GM15510 (cell line): Measurements from ENCODE around the gene PPP6R3.

Experiments used
- POLR2A ChIP-seq: IDR thresholded peaks from 3 replicates; pipeline ENCODE4 v1.6.1; 2011; ENCODE audit warnings: borderline replicate concordance; ENCODE audit not compliant: insufficient read length; ENCODE audit errors: extremely low read depth

Gene PPP6R3

DNA sequence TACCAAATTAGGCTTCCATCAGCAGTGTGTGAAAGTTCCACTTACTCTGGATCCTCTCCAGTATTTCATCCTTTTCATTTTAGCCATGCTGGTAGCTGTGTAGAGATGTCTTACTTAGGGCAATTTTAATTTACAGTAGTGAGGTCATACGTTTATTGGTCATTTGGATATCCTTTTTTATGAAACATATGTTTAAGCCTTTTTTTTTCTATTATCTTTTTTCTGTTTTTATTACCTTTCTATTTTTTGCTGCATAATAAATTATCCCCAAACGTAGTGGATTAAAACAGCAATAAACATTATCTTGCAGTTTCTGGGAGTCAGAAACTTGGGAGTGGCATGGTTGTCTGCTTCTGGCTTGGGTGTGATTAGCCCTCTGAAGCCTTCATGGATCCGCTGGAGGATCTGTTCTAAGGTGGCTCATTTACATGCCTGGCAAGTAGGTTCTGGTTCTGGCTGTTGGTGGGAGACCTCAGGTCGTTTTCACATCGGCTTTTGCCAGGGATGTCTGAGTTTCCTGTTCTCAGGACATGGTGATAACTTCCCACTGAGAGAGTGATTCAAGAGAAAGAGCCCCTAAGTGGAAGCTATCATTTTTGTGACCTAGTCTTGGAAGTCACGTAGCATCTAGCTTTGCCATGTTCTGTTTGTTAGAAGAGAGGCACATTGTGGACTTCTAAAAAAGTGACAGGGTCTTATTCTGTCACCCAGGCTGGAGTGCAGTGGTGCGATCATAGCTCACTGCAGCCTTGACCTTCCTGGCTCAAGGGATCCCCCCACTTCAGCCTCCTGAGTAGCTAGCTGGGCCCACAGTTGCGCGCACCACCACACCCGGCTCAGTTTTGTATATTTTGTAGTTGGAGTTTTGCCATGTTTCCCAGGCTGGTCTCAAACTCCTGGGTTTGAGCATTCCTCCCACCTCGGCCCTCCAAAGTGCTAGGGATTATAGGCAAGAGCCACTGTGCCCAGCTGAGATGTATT lies 38.6 kb downstream of the PPP6R3 start:
- TF ChIP-seq POLR2A = no peak

DNA sequence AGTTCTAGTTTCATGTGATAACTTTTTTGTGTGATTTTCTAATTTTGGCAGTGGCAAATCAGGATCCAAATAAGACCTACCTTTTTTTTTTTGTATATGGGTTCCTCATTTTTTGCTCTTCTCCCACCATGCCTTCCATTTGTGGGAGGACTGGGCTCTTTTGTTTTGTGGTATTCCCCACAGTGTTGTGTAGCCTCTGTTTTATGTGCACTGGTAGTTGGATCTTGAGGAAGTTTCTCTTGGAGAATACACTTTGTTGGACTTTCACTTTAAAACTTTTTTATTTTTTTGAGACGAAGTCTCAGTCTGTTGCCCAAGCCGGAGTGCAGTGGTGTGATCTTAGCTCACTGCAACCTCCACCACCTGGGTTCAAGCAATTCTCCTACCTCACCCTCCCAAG lies 39.7 kb downstream of the PPP6R3 start:
- no peak for TF ChIP-seq POLR2A

DNA sequence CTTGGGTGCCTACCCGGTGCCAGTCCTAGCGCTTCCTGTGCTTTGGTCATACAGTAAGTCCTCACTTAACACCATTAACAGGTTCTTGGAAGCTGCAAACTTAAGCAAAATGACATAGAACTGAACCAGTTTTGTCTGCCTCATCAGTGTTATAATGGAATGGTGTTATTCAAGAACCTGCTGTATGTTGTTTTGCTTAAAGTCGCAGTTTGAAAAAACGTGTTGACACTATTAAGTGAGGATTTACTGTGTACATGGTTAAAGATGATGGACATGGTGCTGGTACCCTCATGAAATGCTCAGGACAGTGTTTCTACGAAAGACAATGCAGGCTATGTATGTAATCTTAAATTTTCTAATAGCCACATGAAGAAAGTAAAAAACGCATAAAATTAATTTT lies 41.3 kb downstream of the PPP6R3 start:
- TF ChIP-seq POLR2A = no peak

DNA sequence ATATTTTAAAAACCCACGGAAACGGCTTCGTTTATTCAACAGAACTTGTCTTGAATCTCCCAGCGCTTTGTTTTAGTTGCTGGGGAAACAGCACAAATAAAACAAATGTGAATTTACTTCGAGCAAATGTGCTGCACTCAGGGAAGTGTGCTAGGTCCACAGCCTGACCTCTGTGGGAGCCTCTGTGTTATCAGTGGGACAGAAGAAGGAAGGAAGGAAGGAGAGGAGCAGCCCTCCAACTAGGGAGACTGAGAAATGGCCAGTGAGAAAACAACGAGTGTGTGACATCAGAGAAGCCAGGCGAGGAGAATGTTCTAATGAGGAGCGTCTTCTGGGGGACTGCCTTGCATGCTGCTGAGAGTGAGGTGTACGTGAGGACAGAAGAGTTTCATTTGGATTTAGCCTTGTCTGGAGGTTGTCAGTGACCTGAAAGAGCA lies 42.7 kb downstream of the PPP6R3 start:
- no peak for TF ChIP-seq POLR2A

DNA sequence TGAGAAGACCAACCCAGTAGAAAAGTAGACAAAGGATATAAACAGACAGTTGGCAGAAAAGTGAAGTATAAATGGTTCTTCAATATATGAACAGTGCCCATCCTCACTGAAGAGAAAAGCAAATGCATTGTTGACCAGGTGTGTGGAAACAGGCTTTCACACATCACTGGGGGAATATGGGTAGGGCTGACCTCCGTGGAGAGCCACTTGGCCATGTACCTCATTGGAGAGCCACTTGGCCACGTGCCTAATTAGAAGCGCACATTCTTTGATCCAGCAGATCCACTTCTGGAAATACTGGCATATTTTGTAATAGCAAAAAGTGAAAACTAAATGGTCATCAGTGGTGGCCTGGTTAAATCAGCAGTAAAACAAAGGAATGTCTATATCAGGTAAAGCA lies 43.2 kb downstream of the PPP6R3 start:
- TF ChIP-seq POLR2A = no peak

DNA sequence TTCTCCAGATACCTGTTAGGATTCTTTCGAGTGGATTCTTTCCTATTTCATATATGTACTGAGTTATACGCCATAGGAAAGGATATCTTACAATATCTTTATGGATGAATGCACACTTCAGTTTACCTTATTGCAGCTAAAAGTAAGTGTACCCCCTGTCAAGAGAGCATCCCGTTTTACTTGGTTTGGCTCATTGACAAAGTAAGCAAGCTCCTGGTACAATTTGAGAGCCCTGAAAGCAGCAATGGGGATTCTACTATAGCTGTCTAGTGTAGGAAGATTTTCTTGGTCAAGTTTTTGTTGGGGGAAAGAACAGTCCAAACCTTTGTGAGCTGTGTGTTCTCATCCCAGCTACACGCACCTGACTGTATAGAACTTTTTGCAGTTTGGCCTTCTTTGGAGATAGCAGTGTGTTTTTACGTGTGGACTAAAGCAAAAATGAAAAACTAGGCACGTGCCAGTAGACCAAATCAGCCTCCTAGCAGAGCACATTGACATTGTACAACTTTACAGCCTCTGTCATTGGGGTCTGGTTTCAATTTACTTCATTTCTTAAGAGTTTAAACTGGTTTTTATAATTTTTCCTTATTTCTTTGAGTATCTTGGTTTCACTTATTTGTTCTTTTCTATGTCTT lies 44.0 kb downstream of the PPP6R3 start:
- TF ChIP-seq POLR2A = no peak

DNA sequence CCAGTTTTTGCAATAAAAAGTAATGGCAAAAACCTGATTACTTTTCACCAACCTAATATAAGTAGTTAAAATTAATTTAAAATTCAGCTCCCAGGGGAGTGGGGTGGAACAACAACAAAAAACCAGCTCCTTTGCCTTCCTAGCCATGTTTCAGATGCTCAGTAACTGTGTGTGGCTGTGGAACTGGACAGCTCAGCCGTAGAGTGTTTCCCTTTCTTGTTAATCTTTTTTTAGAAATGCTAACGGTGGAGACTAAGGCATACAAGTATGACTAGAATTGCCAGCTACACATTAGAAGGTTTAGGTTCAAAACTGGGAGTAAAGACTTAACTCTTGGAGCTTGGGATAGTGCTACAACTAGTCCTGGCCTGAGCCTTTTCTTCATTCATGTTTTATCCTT lies 45.0 kb downstream of the PPP6R3 start:
- TF ChIP-seq POLR2A = no peak

DNA sequence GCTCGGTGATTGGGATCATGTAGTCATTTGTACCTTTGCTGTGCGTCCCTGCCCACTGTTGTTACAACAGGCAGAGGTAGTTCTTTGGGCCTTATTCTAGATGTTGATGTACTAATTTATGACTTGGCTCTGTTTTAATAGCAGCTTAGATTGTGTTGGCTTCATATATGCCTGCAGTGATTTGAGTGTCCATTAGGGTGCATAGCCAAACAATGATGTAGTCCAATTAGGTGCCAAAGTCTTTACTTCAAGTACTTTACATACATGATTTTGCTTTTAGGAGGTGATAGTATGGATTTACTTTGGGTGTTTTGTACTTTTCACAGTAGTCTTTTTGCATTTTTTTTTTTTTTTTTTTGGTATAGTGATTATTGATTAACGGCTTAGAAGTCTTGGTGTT lies 46.4 kb downstream of the PPP6R3 start:
- no peak for TF ChIP-seq POLR2A

DNA sequence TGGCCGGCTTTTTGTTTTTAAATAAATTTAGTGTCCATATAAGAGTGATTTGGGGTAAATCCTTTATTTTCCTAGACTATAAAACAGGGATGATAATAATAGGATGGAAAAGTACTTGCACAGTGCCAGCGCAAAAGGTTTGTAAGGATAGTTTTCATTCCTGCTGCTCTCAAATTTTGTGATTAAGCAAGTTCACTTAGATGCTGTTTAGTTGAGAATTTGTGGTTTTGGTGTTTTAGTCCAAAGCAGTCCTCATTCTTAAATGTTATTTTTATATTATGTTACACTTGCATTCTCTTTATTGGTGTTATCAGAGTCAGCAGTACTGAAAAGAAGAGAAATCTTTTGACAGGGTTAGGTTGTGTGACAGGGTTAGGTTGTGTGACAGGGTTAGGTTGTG lies 47.9 kb downstream of the PPP6R3 start:
- TF ChIP-seq POLR2A = no peak

DNA sequence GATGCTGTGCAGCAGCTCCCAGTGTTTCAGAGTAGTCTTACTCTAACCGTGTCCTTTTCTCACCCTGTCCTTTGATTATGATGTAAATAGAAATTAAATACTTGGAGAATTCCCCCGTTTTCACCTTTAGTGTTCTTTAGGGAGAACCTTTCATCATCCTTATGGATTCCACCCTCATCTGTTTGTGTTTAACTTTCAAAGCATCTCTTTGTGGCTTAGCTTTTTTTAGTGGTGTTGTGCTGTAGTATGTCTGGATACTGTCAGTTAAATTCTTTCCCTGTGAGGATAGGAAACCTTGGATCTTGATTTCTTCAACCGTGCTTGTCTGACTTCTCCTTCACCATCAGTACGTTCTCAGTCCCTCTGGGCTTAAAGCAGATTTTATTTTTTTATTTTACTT lies 48.5 kb downstream of the PPP6R3 start:
- no peak for TF ChIP-seq POLR2A

DNA sequence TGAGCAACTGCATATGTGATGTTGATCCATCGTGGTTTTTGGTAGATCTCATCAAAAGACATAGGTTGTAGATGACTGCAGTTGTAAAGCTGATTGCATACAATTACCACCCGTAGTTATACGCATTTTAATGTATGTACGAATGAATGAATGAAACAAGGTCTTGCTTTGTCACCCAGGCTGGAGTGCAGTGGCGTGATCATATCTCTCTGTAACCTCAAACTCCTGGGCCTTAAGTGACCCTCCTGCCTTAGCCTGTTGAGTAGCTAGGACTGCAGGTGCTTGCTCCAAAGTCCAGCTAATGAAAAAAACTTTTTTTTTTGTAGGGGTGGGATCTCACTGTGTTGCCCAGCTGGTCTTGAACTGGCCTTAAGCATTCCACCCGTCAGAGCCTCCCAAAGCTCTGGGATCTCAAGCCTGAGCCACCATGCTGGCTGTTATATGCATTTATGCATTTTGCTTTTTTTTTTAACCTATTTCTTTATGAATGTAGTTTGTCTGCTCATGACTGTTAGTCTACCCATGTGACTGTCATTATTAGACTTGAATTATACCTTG lies 53.5 kb downstream of the PPP6R3 start:
- TF ChIP-seq POLR2A = no peak

DNA sequence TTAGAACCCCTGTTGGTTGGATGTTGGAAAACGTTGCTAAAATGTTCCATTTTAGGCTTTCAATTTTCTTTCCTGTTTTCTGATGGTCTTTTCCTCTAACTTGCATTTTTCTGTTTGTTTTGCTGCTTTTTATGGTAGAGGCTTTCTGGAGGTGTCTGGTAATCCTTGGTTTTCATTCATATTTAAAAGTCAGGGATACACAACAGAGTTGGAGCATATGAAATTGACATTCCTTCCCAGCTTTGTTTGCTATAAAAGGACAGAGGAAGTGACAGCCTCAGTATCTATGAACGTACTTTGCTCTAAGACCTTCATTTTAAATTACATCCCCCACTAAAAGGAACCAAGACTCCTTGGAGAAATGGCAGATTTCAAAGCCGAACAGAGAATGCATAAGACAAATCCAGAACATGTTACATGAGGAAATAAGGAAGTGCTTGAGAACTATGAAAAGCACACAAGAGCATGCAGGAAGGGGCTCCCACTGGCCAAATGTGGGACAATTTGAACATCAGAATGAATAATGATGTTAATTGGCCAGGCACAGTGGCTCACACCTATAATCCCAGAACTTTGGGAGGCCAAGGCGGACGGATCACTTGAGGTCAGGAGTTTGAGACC lies 56.7 kb downstream of the PPP6R3 start:
- TF ChIP-seq POLR2A = no peak

DNA sequence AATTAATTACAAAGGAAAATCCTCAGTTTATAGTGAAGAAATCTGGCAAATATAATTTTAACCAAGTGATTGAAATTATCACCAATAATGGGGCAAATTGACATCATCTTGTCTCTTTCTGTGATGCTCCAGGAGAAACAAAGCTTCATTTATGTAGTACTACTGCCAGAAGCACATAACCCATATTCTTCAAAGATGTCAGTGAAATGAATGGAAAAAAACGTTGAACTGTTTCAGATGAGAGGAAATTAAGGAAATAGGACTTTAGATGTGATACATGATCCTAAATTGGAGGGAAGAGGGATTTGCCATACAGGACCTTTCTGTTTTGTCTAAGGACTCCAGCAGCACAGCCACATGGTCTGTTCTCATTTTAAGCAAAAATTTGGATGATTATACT lies 57.6 kb downstream of the PPP6R3 start:
- TF ChIP-seq POLR2A = no peak

DNA sequence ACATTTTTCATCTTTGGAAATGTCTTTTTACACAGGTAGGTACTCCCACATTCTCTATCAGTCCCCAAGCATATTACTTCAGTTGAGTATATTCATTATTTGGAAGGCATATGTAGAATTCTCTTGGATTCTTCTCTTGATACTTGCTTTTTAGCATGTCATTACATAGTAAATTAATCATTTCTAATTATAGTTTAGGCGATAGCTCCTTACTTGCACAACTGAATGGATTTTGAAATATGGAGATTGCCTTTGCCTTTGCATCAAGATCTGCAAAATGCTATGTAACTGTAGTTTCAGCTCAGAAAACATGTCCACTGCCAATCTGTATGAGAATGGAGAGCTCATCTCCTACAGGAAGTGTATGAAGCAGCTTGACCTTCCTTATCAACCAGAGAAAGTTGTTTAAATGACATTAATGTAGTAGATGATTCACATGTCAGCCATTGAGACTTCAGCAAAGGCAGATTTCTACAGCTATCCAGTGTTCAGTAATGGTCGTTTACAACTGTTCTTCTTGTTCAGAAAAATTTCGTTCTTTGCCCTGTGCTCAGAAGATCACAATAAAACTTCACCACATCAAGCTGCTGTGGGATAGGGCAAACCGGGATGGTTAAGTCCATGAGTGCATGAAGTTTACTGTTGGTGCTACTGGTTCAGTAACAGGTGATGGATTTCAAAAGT lies 61.6 kb downstream of the PPP6R3 start:
- no peak for TF ChIP-seq POLR2A
